Neutrophil (primary cell): ENCODE results near the gene KMO.
A peak's percentile ranks its signal among the peaks of the same experiment; 100 is the strongest.

Source experiments
- H3K27ac ChIP-seq: fragments of 200-600 bp; sonication (generic); 2 replicates; pipeline ENCODE4 v1.5.1; 2016; ENCODE audit warnings: mild to moderate bottlenecking, moderate library complexity
- H3K27me3 ChIP-seq: fragments of 200-600 bp; sonication (generic); 2 replicates; pipeline ENCODE4 v1.6.0; 2016; ENCODE audit warnings: mild to moderate bottlenecking
- H3K36me3 ChIP-seq: fragments of 200-600 bp; sonication (generic); 2 replicates; pipeline ENCODE4 v1.5.1; 2017
- H3K4me1 ChIP-seq, 2 experiments: fragments of 200-600 bp in 1 of 2; sonication (generic) in 1 of 2; 1 replicate in 1 of 2; 2 replicates in 1 of 2; pipeline versions ENCODE4 v1.5.1 to v1.6.1; 2013 to 2016; ENCODE audit warnings: low read depth in 1 of 2, low read length in 1 of 2, mild to moderate bottlenecking in 1 of 2, moderate library complexity in 1 of 2; ENCODE audit not compliant: control insufficient read depth in 1 of 2, insufficient read depth in 1 of 2
- H3K4me3 ChIP-seq, 2 experiments: fragments of 200-600 bp in 1 of 2; sonication (generic) in 1 of 2; 1 replicate in 1 of 2; 2 replicates in 1 of 2; pipeline ENCODE4 v1.5.1; 2013 to 2016; ENCODE audit warnings: low read depth in 1 of 2, low read length in 1 of 2, mild to moderate bottlenecking in 1 of 2, moderate library complexity in 1 of 2
- H3K9me3 ChIP-seq: fragments of 200-600 bp; sonication (generic); 2 replicates; pipeline ENCODE4 v1.5.1; 2016
- TF ChIP-seq, protein P1 (sequence below): fragments of 200-600 bp; sonication (generic); IDR thresholded peaks from 2 replicates; pipeline ENCODE4 v1.5.1; 2016; ENCODE audit warnings: antibody characterized with exemption

KMO gene

DNA sequence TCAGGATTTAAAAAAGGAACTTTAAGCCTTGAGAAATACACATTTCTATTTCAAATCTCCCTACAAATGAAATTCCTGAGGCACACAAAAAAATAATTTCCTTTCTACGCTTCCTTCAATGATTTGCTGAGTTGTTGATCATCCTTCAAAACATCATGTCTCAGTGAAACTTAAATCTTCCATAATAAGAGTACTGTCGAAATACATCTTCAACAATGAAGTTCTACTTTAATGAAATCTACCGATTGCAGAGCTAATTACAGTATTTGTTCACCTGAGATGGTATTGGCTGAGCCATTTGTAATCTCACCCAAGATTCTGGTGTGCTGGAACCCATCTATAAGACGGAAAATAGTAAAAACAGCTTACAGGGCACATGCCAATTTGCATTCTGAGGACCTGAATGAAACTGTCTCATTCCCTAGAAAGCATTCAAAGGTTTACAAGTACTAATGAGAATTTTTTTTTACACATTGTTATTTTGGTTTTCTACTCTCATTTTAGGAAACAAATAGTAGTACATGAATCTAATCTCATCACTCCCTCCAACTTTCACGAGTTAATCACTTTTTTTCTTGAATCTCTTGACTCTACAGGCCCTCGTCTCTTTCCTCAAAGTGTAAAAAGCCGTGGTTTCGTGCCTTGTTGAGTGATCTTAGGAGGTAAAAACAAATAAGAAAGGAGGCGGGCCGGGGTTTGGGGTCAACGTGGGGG, 106.9 kb downstream of the KMO start:
- no peak overlapping the region for H3K27ac ChIP-seq

GRCh38 chr1:241639623-241640148, 107.5 kb downstream of the KMO start:
- Histone ChIP-seq H3K36me3 (no peaks in the 10 kb centered on the region), H3K4me3 (peak overlapping the region; percentile 74 to 87), H3K27me3 (no peaks in the 10 kb centered on the region), H3K9me3 (no peaks in the 10 kb centered on the region), H3K27ac (peak overlapping the region; percentile 30), H3K4me1 (peaks cover 21 to 23% of the 10 kb centered on the region in 2 experiments)
- TF ChIP-seq, protein P1, sequence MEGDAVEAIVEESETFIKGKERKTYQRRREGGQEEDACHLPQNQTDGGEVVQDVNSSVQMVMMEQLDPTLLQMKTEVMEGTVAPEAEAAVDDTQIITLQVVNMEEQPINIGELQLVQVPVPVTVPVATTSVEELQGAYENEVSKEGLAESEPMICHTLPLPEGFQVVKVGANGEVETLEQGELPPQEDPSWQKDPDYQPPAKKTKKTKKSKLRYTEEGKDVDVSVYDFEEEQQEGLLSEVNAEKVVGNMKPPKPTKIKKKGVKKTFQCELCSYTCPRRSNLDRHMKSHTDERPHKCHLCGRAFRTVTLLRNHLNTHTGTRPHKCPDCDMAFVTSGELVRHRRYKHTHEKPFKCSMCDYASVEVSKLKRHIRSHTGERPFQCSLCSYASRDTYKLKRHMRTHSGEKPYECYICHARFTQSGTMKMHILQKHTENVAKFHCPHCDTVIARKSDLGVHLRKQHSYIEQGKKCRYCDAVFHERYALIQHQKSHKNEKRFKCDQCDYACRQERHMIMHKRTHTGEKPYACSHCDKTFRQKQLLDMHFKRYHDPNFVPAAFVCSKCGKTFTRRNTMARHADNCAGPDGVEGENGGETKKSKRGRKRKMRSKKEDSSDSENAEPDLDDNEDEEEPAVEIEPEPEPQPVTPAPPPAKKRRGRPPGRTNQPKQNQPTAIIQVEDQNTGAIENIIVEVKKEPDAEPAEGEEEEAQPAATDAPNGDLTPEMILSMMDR, result no peak

More for the DNA sequence above, 106.9 kb downstream of the KMO start:
- Histone ChIP-seq H3K4me1 (peaks cover 21 to 23% of the 10 kb centered on the region in 2 experiments), H3K9me3 (no peaks in the 10 kb centered on the region), H3K4me3 (peak overlapping the region; percentile 74 to 87), H3K36me3 (no peaks in the 10 kb centered on the region), H3K27me3 (no peaks in the 10 kb centered on the region)
- TF ChIP-seq, protein P1, result no peak

GRCh38 chr1:241640149-241640866, 108.1 kb downstream of the KMO start, which contains the start of the genes CHML and OPN3:
CHML (minus strand) TSS chr1:241640369; CDS start chr1:241635766, 4,603 bp downstream.
OPN3 (minus strand) TSS chr1:241640369; CDS start chr1:241640254, 115 bp downstream.
- Histone ChIP-seq H3K4me1 (peaks cover 21 to 23% of the 10 kb centered on the region in 2 experiments), H3K27me3 (no peaks in the 10 kb centered on the region), H3K4me3 (peak within 1 kb of the TSS; percentile 74 to 87), H3K36me3 (no peaks in the 10 kb centered on the region), H3K27ac (peak within 1 kb of the TSS; percentile 30), H3K9me3 (no peaks in the 10 kb centered on the region)
- TF ChIP-seq, protein P1, result peak; percentile 27

- H3K4me3 ChIP-seq, result peak overlapping the region; percentile 74 to 87
Observed at GRCh38 chr1:241640867-241641622, 108.9 kb downstream of the KMO start.

More at GRCh38 chr1:241640867-241641622, 108.9 kb downstream of the KMO start:
- TF ChIP-seq, protein P1, result no peak
- no peaks in the 10 kb centered on the region for H3K27me3 ChIP-seq
- H3K4me1 ChIP-seq, result peaks cover 21 to 23% of the 10 kb centered on the region in 2 experiments
- H3K27ac ChIP-seq, result peak overlapping the region; percentile 30
- H3K9me3 ChIP-seq, result no peaks in the 10 kb centered on the region
- H3K36me3 ChIP-seq, result no peaks in the 10 kb centered on the region
